Liver (tissue), 9 donors: ENCODE results near the gene MLH1. TPM values are rescaled to one million over a fixed set of nuclear protein-coding genes. Genes with fewer than 3 reads are reported as not detected.

Experiments used
- DNase-seq: peaks from one replicate; pipeline ENCODE4 v3.0.0-alpha.2; 2017; ENCODE audit warnings: low spot score
- H3K27ac ChIP-seq, 2 donors: one replicate each; pipeline ENCODE4 v1.7.0; 2013; ENCODE audit warnings: inconsistent platforms in 2 of 2, low read length in 2 of 2, control low read depth in 1 of 2, low read depth in 1 of 2, mild to moderate bottlenecking in 1 of 2
- H3K27me3 ChIP-seq, 4 donors: one replicate each; pipeline versions ENCODE4 v1.6.1 to v1.7.0; 2013; ENCODE audit warnings: low read length in 3 of 4, inconsistent platforms in 1 of 4, mild to moderate bottlenecking in 1 of 4, moderate library complexity in 1 of 4; ENCODE audit not compliant: control insufficient read depth in 4 of 4, insufficient read depth in 4 of 4
- H3K36me3 ChIP-seq, 4 donors: one replicate each; pipeline versions ENCODE4 v1.6.1 to v1.7.0; 2013; ENCODE audit warnings: low read length in 3 of 4, mild to moderate bottlenecking in 3 of 4, low read depth in 1 of 4, moderate library complexity in 1 of 4; ENCODE audit not compliant: control insufficient read depth in 4 of 4, insufficient read depth in 3 of 4
- H3K4me1 ChIP-seq, 4 donors: one replicate each; pipeline versions ENCODE4 v1.6.1 to v1.7.0; 2013; ENCODE audit warnings: low read length in 3 of 4, mild to moderate bottlenecking in 3 of 4, moderate library complexity in 1 of 4; ENCODE audit not compliant: control insufficient read depth in 4 of 4, insufficient read depth in 4 of 4
- H3K4me3 ChIP-seq, 3 donors: one replicate each; pipeline versions ENCODE4 v1.6.1 to v1.7.0; 2013; ENCODE audit warnings: low read length in 3 of 3, control low read depth in 1 of 3, low read depth in 1 of 3, mild to moderate bottlenecking in 1 of 3
- H3K9ac ChIP-seq, 2 donors: one replicate each; pipeline ENCODE4 v1.7.0; 2013; ENCODE audit warnings: low read length in 2 of 2, mild to moderate bottlenecking in 2 of 2, moderate library complexity in 2 of 2, control low read depth in 1 of 2, low read depth in 1 of 2
- H3K9me3 ChIP-seq, 4 donors: one replicate each; pipeline versions ENCODE4 v1.6.1 to v1.7.0; 2013; ENCODE audit warnings: low read length in 3 of 4; ENCODE audit not compliant: control insufficient read depth in 4 of 4
- EGR1 ChIP-seq, 2 donors: IDR thresholded peaks; 2 replicates each; pipeline ENCODE4 v1.6.1; 2016 to 2018; ENCODE audit warnings: antibody characterized with exemption in 2 of 2, low read depth in 2 of 2
- FOXA1 ChIP-seq: IDR thresholded peaks from 2 replicates; pipeline ENCODE4 v1.6.1; 2016; ENCODE audit warnings: antibody characterized with exemption
- FOXA2 ChIP-seq: IDR thresholded peaks from 2 replicates; pipeline ENCODE4 v1.6.1; 2016; ENCODE audit warnings: antibody characterized with exemption
- GABPA ChIP-seq, 2 donors: IDR thresholded peaks in 1 of 2; conservative IDR thresholded peaks in 1 of 2; 2 replicates each; pipeline ENCODE4 v1.6.1; 2016; ENCODE audit warnings: antibody characterized with exemption in 2 of 2, mild to moderate bottlenecking in 1 of 2, moderate library complexity in 1 of 2
- HNF4A ChIP-seq, 2 donors: conservative IDR thresholded peaks; 2 replicates each; pipeline ENCODE4 v1.6.1; 2016; ENCODE audit warnings: antibody characterized with exemption in 2 of 2, mild to moderate bottlenecking in 2 of 2
- HNF4G ChIP-seq: IDR thresholded peaks from 2 replicates; pipeline ENCODE4 v1.6.1; 2016; ENCODE audit warnings: antibody characterized with exemption
- JUND ChIP-seq, 2 donors: IDR thresholded peaks; 2 replicates each; pipeline ENCODE4 v1.6.1; 2016; ENCODE audit warnings: antibody characterized with exemption in 2 of 2
- NR2F2 ChIP-seq: IDR thresholded peaks from 2 replicates; pipeline ENCODE4 v1.6.1; 2016; ENCODE audit warnings: antibody characterized with exemption
- RAD21 ChIP-seq, 2 donors: IDR thresholded peaks; 2 replicates each; pipeline ENCODE4 v1.6.1; 2016; ENCODE audit warnings: antibody characterized with exemption in 2 of 2, mild to moderate bottlenecking in 2 of 2
- RXRA ChIP-seq, 2 donors: IDR thresholded peaks; 2 replicates each; pipeline ENCODE4 v1.6.1; 2017 to 2018; ENCODE audit warnings: antibody characterized with exemption in 2 of 2, mild to moderate bottlenecking in 1 of 2
- SP1 ChIP-seq: IDR thresholded peaks from 2 replicates; pipeline ENCODE4 v1.6.1; 2018; ENCODE audit warnings: antibody characterized with exemption, mild to moderate bottlenecking
- TAF1 ChIP-seq: conservative IDR thresholded peaks from 2 replicates; pipeline ENCODE4 v1.6.1; 2016; ENCODE audit warnings: antibody characterized with exemption, mild to moderate bottlenecking
- YY1 ChIP-seq: IDR thresholded peaks from 2 replicates; pipeline ENCODE4 v1.6.1; 2016; ENCODE audit warnings: antibody characterized with exemption, mild to moderate bottlenecking
- WGBS: extraction: QIAGEN DNeasy Blood & Tissue Kit; methylation state at CpG from one replicate; pipeline ENCODE4 v1.1.7; 2013; 5-methylcytosine and 5-hydroxymethylcytosine counted together
- polyA plus RNA-seq, 2 donors: library from polyadenylated mRNA; stranded (reverse) in 1 of 2; unstranded in 1 of 2; fragments of 200-250 nt in 1 of 2; fragments of >200 nt in 1 of 2; fragmentation: Nextera tagmentation in 1 of 2; extraction: Ambion mirVana in 1 of 2; gene quantifications; one replicate each; pipeline versions ENCODE4 v1.2.1 to v1.2.3, GENCODE V29; 2013 to 2015
- total RNA-seq, 2 donors: library from RNA; depleted of rRNA; stranded (reverse); fragments of >200 nt; gene quantifications; one replicate each; pipeline ENCODE4 v1.2.3, GENCODE V29; 2014
- TF ChIP-seq, protein P1 (sequence below): IDR thresholded peaks from 2 replicates; pipeline ENCODE4 v1.6.1; 2016; ENCODE audit warnings: antibody characterized with exemption
- TF ChIP-seq, protein P2 (sequence below): IDR thresholded peaks from 2 replicates; pipeline ENCODE4 v1.6.1; 2016; ENCODE audit warnings: antibody characterized with exemption
- TF ChIP-seq, protein P3 (sequence below): IDR thresholded peaks from 2 replicates; pipeline ENCODE4 v1.6.1; 2016; ENCODE audit warnings: antibody characterized with exemption
- TF ChIP-seq, protein P4 (sequence below): fragments of 150-350 bp; IDR thresholded peaks from 2 replicates; pipeline ENCODE4 v1.5.1; 2017; ENCODE audit warnings: improper control_type of control experiment, low read depth, low read length; ENCODE audit not compliant: missing input control
- TF ChIP-seq, protein P5 (sequence below): IDR thresholded peaks from 2 replicates; pipeline ENCODE4 v1.6.1; 2016; ENCODE audit warnings: antibody characterized with exemption, mild to moderate bottlenecking
- donor health status: healthy.
- donor health status: healthy.
- donor health status: healthy.
- donor health status: healthy.
- donor health status: healthy.

MLH1 gene
- total and polyA plus RNA-seq, 4 donors: 9.4 to 34.2 (median 22.5) TPM

DNA sequence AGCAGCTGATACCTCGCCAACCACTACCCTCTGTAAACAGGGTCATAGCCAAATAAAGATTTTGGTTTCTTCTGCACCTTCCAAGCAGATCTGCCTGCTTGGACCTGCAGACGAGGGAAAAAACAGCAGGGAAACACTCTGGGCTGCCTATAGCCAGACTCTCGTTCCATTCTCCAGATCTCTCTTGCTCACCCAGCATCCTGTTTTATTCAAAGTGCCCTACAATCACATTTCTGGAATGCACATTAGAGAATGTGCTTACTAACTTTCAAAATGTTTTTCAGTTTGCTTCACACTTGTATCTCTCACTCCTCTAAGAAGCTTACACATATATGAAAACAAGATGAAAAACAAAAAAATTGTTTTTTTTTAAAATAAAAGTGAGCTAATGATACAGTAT lies 71.4 kb downstream of the MLH1 start:
- no peak overlapping the region for H3K27ac ChIP-seq
- H3K9me3 ChIP-seq: no peaks in the 10 kb centered on the region
- DNase-seq: no peak
- no peak overlapping the region for H3K9ac ChIP-seq
- 93% methylated on average over 3 of the region's 3 CpGs for WGBS
- H3K4me3 ChIP-seq: no peak overlapping the region
- H3K27me3 ChIP-seq: no peaks in the 10 kb centered on the region
- peaks cover 0 to 3% (median 0%) of the 10 kb centered on the region in 4 donors for H3K4me1 ChIP-seq
- H3K36me3 ChIP-seq: peaks cover 4 to 32% (median 27%) of the 10 kb centered on the region in 4 donors
- no peak for TF ChIP-seq FOXA1
- TF ChIP-seq, protein P1, sequence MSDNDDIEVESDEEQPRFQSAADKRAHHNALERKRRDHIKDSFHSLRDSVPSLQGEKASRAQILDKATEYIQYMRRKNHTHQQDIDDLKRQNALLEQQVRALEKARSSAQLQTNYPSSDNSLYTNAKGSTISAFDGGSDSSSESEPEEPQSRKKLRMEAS: no peak
- TF ChIP-seq HNF4G: no peak
- no peak for TF ChIP-seq YY1
- TF ChIP-seq HNF4A (conservative IDR thresholded peaks at IDR 0.05): no peak
- TF ChIP-seq, protein P2, sequence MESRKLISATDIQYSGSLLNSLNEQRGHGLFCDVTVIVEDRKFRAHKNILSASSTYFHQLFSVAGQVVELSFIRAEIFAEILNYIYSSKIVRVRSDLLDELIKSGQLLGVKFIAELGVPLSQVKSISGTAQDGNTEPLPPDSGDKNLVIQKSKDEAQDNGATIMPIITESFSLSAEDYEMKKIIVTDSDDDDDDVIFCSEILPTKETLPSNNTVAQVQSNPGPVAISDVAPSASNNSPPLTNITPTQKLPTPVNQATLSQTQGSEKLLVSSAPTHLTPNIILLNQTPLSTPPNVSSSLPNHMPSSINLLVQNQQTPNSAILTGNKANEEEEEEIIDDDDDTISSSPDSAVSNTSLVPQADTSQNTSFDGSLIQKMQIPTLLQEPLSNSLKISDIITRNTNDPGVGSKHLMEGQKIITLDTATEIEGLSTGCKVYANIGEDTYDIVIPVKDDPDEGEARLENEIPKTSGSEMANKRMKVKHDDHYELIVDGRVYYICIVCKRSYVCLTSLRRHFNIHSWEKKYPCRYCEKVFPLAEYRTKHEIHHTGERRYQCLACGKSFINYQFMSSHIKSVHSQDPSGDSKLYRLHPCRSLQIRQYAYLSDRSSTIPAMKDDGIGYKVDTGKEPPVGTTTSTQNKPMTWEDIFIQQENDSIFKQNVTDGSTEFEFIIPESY: no peak
- TF ChIP-seq SP1: no peak
- no peak for TF ChIP-seq NR2F2
- TF ChIP-seq, protein P3, sequence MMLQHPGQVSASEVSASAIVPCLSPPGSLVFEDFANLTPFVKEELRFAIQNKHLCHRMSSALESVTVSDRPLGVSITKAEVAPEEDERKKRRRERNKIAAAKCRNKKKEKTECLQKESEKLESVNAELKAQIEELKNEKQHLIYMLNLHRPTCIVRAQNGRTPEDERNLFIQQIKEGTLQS: no peak
- TF ChIP-seq EGR1 (IDR thresholded peaks at IDR 0.05; ENCODE audit: low read depth in 2 of 2): no peak
- TF ChIP-seq TAF1: no peak
- no peak for TF ChIP-seq FOXA2
- TF ChIP-seq RAD21 (IDR thresholded peaks at IDR 0.05): no peak
- TF ChIP-seq GABPA (IDR thresholded peaks at IDR 0.05 in 1 of 2, conservative IDR thresholded peaks at IDR 0.05 in 1 of 2): no peak
- TF ChIP-seq, protein P4, sequence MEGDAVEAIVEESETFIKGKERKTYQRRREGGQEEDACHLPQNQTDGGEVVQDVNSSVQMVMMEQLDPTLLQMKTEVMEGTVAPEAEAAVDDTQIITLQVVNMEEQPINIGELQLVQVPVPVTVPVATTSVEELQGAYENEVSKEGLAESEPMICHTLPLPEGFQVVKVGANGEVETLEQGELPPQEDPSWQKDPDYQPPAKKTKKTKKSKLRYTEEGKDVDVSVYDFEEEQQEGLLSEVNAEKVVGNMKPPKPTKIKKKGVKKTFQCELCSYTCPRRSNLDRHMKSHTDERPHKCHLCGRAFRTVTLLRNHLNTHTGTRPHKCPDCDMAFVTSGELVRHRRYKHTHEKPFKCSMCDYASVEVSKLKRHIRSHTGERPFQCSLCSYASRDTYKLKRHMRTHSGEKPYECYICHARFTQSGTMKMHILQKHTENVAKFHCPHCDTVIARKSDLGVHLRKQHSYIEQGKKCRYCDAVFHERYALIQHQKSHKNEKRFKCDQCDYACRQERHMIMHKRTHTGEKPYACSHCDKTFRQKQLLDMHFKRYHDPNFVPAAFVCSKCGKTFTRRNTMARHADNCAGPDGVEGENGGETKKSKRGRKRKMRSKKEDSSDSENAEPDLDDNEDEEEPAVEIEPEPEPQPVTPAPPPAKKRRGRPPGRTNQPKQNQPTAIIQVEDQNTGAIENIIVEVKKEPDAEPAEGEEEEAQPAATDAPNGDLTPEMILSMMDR: no peak
- TF ChIP-seq, protein P5, sequence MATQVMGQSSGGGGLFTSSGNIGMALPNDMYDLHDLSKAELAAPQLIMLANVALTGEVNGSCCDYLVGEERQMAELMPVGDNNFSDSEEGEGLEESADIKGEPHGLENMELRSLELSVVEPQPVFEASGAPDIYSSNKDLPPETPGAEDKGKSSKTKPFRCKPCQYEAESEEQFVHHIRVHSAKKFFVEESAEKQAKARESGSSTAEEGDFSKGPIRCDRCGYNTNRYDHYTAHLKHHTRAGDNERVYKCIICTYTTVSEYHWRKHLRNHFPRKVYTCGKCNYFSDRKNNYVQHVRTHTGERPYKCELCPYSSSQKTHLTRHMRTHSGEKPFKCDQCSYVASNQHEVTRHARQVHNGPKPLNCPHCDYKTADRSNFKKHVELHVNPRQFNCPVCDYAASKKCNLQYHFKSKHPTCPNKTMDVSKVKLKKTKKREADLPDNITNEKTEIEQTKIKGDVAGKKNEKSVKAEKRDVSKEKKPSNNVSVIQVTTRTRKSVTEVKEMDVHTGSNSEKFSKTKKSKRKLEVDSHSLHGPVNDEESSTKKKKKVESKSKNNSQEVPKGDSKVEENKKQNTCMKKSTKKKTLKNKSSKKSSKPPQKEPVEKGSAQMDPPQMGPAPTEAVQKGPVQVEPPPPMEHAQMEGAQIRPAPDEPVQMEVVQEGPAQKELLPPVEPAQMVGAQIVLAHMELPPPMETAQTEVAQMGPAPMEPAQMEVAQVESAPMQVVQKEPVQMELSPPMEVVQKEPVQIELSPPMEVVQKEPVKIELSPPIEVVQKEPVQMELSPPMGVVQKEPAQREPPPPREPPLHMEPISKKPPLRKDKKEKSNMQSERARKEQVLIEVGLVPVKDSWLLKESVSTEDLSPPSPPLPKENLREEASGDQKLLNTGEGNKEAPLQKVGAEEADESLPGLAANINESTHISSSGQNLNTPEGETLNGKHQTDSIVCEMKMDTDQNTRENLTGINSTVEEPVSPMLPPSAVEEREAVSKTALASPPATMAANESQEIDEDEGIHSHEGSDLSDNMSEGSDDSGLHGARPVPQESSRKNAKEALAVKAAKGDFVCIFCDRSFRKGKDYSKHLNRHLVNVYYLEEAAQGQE: no peak
- no peak for TF ChIP-seq JUND (IDR thresholded peaks at IDR 0.05)
- TF ChIP-seq RXRA (IDR thresholded peaks at IDR 0.05): no peak
